Fibroblast of the conjunctiva (primary cell): ENCODE results near the gene RIMS1.

Experiments
- DNase-seq: peaks from one replicate; pipeline ENCODE4 v3.0.0-alpha.2; 2010; ENCODE audit warnings: low read depth

RIMS1 gene

DNA sequence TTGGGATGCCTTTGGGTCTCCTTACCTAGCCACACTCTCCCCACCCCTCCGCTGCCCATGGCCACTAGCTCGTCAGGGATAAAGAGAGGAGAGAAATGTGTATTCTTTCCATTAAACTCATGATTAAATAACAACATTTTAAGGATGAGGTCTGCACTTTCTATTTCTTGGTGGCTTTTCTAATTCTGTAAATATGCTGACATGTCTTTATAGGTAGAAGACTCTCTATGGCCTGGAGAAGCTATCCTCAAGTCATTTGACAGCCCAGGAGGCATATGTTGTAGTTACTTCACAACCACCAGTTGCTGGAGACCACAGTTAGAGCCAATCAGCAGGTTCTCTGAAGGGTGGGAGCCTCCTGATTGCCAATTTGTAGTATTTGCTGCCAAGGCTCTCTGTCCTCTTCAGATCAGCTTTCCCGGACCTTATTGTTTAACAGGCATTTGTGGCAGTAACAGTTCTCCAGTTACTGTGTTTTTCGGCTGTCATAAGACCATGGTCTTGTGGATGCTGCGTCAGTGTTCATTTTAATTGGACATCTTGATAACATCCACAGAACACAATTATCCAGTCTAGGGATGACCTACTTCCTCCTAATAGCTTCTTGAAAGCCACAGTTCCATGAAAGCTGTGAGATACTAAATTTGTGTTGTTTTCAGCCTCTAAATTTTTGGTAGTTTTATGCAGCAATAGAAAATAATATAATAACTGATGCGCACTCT is 530.6 kb downstream of the RIMS1 start:
- no peak for DNase-seq

DNA sequence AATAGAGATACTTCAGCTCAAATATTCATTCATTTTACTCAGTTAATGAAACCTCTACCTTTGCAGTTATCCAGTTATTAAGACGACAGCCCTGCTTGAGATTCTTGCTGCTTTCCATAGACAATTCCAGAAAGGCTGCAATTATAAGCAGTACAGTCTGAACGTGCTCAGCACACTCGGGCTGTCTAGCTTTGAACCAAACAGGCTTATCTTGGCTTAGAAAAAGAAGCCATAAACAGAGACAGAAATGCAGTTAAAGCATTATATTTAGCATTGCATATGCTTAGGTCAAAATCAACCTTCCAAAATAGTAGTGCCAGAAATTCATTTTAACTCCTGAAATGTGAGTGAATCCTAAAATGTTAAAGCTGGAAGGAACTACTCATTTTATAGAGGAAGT is 531.4 kb downstream of the RIMS1 start:
- no peak for DNase-seq

DNA sequence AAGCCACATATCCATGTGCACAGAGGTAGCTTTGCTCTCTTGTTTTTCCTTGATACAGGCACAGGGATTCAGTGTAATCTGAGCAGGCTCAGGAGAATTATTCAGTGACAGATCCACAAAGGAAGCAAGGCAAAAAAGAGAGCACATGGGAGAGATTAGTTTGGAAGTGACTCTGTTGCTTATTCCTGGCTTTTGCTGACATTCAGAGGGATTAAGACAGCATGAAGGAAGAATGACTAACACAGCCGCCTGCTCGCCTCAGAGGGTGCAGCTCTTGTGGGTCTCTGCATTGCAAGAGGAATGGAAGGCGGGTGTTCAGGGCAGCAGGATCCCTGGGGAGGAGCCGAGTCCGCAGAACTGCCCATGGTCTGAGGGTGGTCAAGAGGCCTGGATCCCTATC is 532.1 kb downstream of the RIMS1 start:
- peak; percentile 49 for DNase-seq

DNA sequence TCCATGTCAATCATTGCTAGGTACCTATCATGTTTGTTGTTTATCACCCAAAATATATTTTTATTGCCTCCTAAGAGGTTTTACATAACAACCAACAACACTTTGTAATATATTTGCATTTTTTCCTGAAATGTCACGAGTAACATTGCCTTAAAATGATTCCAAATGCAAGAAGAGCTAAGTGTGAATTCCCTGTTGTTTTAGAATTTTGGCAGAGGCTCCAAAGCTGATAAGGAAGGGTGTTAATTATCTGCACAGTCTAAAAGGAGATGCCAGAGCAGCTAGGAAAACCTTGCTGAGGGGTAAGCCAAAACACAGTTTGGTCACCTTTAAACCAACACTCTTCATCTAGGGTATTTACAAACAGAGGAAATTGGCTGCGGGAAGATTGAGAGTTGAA is 533.6 kb downstream of the RIMS1 start:
- no peak for DNase-seq

DNA sequence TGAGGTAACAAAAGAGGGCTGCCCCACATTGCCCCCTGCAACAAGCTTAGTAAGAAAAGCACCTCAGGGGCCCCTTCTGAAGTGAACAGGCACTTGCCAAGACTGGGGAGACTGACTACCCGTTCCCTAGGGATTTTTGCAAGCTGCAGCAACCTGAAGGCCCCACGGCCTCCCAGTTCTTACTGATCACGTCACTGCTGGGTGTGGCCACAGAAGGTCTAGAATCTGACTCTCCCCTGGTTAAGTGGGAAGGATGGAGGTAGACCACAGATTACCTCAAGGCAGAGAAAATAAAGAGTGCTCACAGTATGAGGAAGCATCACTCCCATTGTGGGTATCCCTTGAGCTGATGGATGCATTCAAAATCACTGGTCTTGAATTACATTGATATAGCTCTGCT is 534.1 kb downstream of the RIMS1 start:
- DNase-seq = no peak

DNA sequence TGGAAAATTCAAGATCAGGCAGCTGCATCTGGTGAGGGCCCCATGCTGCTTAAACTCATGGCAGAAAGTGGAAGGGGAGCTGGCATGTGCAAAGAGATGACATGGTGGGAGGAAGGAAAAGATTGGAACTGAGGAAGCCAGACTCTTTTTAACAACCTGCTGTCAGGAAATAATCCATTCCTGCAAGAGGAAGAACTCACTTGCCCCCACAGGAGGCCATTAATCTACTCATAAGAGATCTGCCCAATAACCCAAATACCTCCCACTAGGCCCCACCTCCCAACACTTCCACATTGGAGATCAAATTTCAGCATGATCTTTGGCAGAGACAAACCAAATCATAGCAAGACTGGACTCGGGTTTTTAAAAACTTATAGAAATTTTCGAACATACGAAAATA is 535.0 kb downstream of the RIMS1 start:
- no peak for DNase-seq

DNA sequence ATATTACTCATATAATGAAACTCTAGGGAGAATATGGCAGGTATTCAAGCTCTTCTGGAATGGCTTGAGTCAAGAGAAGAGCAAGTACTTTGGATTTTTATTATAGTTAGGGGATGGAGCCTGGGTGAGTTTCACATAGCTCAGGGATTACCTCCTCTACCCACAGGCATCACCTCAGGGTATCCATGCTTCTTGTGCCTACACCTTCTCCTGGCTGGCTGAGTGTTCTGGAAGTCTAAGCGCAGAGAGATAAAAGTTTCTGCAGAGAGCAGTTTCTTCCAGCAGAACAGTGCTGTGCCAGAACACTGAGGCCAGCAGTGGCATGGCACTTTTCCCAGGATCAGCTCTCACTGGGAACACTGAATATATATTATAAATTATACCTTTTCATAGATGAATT is 535.8 kb downstream of the RIMS1 start:
- no peak for DNase-seq

DNA sequence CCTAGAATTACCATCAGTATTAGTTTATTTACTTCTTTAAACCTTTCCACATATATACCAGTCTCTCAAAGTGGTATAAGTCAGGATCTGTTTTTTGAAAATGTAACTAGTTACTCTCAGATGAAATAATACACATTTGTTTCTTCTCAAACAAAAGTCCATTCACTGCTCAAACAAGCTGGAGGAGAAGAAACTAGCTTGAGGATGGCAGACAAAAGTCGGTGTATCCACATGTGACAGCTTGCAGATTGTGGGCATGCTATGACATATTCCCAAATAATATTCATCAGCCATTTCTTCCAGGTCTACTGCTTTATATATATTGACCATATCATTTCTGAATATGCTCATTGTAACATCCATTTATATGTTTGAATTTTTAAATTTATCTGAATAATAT is 538.1 kb downstream of the RIMS1 start:
- no peak for DNase-seq

DNA sequence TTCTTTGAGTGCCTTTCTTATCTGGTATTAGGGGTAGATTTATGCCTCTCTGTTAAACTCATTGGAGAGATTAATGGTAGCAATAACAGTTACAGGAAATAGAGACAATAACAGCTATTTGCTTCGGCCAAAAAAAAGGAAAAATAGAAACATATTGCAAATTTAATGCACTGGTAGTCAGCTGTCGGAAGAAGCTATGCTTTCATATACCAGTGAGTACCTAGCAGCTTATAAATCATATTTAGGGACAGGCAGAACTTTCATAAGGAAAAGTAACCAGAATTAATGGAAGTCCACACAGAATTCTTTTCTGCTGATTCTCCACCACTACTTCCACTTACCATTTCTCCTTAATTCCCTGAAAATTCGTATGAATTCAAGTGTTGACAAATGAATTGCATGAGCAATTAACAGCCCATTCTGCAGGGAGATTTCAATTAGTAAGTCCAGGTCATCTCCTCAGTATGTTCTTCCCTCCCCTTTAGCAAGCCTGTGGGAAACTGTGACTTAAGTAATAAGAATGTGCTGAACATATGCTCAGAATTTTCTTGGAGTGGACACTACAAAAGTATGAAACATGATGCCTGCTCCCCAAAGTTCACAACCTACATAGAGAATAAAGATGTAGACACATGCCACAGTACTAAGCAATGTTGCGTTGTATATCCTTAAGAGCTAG is 538.8 kb downstream of the RIMS1 start:
- peak; percentile 45 for DNase-seq

DNA sequence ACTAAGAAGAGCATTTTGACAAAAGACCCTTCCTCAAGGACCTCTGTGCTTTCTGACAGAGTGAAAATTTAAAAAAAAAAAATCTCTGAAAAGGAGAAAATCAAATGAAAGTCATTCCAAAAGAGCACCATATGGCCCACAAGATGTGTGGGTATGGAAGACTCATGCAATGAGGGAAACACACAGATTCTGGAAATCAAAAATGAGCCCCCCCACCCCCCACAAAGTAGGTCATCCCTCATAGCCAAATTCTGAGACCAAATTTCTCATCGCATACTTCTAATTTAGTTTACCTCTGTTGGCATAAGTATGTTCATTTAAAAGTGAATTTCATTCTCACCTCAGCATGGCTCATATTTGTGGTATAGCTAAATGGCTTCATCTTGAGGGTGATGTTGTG is 554.3 kb downstream of the RIMS1 start:
- no peak for DNase-seq

DNA sequence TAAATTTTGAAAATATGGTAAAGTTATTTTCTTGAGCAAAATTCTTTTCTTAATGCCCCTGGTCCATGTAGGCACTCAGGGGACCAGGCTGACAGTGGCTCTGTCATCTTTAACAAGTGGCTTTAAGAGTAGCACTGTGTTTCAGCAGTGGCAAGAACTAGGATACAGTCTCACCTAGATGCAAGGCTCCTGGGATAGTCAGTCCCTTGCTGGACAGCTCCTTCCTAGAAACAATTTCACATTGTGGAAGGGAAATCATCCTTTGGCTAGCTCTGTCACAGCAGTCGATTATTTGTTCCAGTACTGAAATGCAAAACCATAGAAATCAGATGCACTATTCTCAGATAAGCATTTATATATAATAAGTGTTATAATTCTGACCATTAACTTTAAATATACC is 560.1 kb downstream of the RIMS1 start:
- DNase-seq = no peak
